ENCODE measurements around the gene HOXB6. TPM values are rescaled to one million over a fixed set of nuclear protein-coding genes. Genes with fewer than 3 reads are reported as not detected.

Gene HOXB6
- polyA plus RNA-seq, 4 donors: 0.45 to 17.5 (median 4.0) TPM

- H3K4me3 ChIP-seq (ENCODE audit: low read depth in 1 of 3, low read length in 3 of 3): peak overlapping the region in 1 of 3 donors; percentile 52
- peaks cover 6 to 99% (median 8%) of the 10 kb centered on the region in 3 donors for H3K27me3 ChIP-seq (ENCODE audit: control insufficient read depth in 3 of 3, insufficient read depth in 3 of 3, low read length in 3 of 3)
- H3K9me3 ChIP-seq (ENCODE audit: control insufficient read depth in 2 of 2, insufficient read depth in 1 of 2, low read depth in 1 of 2, low read length in 1 of 2): peaks cover 0 to 3% of the 10 kb centered on the region in 2 donors
- 9 to 20% (median 15%) methylated on average over 34 of the region's 34 CpGs for WGBS, 3 donors
- peaks cover 0 to 41% (median 2%) of the 10 kb centered on the region in 3 donors for H3K4me1 ChIP-seq (ENCODE audit: control insufficient read depth in 3 of 3, insufficient read depth in 2 of 3, low read depth in 1 of 3, low read length in 2 of 3)
- no peak for FAIRE-seq
- H3K36me3 ChIP-seq (ENCODE audit: control insufficient read depth in 3 of 3, insufficient read depth in 2 of 3, low read depth in 1 of 3, low read length in 3 of 3): peaks cover 0 to 10% (median 0%) of the 10 kb centered on the region in 3 donors
- DNase-seq: no peak
- H3K27ac ChIP-seq (ENCODE audit: low read depth in 1 of 3, low read length in 2 of 3): peak overlapping the region in 2 of 3 donors; percentile 89 to 91
These were observed 18.2 kb downstream of the HOXB6 start for GRCh38 chr17:48586355-48587258.

- no peak overlapping the region for H3K4me3 ChIP-seq (ENCODE audit: low read depth in 1 of 3, low read length in 3 of 3)
- H3K9me3 ChIP-seq (ENCODE audit: control insufficient read depth in 2 of 2, insufficient read depth in 1 of 2, low read depth in 1 of 2, low read length in 1 of 2): peaks cover 0 to 3% of the 10 kb centered on the region in 2 donors
- no peaks in the 10 kb centered on the region for H3K36me3 ChIP-seq (ENCODE audit: control insufficient read depth in 3 of 3, insufficient read depth in 2 of 3, low read depth in 1 of 3, low read length in 3 of 3)
- peaks cover 0 to 31% (median 2%) of the 10 kb centered on the region in 3 donors for H3K4me1 ChIP-seq (ENCODE audit: control insufficient read depth in 3 of 3, insufficient read depth in 2 of 3, low read depth in 1 of 3, low read length in 2 of 3)
- peaks cover 6 to 99% (median 9%) of the 10 kb centered on the region in 3 donors for H3K27me3 ChIP-seq (ENCODE audit: control insufficient read depth in 3 of 3, insufficient read depth in 3 of 3, low read length in 3 of 3)
- WGBS, 3 donors: 14 to 42% (median 31%) methylated on average over 2 of the region's 2 CpGs
- no peak for DNase-seq
- H3K27ac ChIP-seq (ENCODE audit: low read depth in 1 of 3, low read length in 2 of 3): peak overlapping the region in 2 of 3 donors; percentile 12 to 32
- FAIRE-seq: no peak
These were observed 20.5 kb downstream of the HOXB6 start for GRCh38 chr17:48584223-48584741.

- FAIRE-seq: no peak
- Histone ChIP-seq H3K4me1 (ENCODE audit: control insufficient read depth in 3 of 3, insufficient read depth in 2 of 3, low read depth in 1 of 3, low read length in 2 of 3) (peaks cover 0 to 30% (median 2%) of the 10 kb centered on the region in 3 donors), H3K4me3 (ENCODE audit: low read depth in 1 of 3, low read length in 3 of 3) (no peak overlapping the region), H3K27ac (ENCODE audit: low read depth in 1 of 3, low read length in 2 of 3) (peak overlapping the region in 2 of 3 donors; percentile 32 to 98), H3K36me3 (ENCODE audit: control insufficient read depth in 3 of 3, insufficient read depth in 2 of 3, low read depth in 1 of 3, low read length in 3 of 3) (no peaks in the 10 kb centered on the region), H3K9me3 (ENCODE audit: control insufficient read depth in 2 of 2, insufficient read depth in 1 of 2, low read depth in 1 of 2, low read length in 1 of 2) (peaks cover 0 to 3% of the 10 kb centered on the region in 2 donors), H3K27me3 (ENCODE audit: control insufficient read depth in 3 of 3, insufficient read depth in 3 of 3, low read length in 3 of 3) (peaks cover 6 to 99% (median 12%) of the 10 kb centered on the region in 3 donors)
- DNase-seq: no peak
- 23 to 58% (median 37%) methylated on average over 3 of the region's 3 CpGs for WGBS, 3 donors
These were observed 21.0 kb downstream of the HOXB6 start for GRCh38 chr17:48583708-48584222.

GRCh38 chr17:48582750-48583069, 22.1 kb downstream of the HOXB6 start:
- Histone ChIP-seq H3K4me1 (ENCODE audit: control insufficient read depth in 3 of 3, insufficient read depth in 2 of 3, low read depth in 1 of 3, low read length in 2 of 3) (peaks cover 0 to 30% (median 2%) of the 10 kb centered on the region in 3 donors), H3K27ac (ENCODE audit: low read depth in 1 of 3, low read length in 2 of 3) (peak overlapping the region in 2 of 3 donors; percentile 75 to 98), H3K9me3 (ENCODE audit: control insufficient read depth in 2 of 2, insufficient read depth in 1 of 2, low read depth in 1 of 2, low read length in 1 of 2) (peaks cover 0 to 3% of the 10 kb centered on the region in 2 donors), H3K4me3 (ENCODE audit: low read depth in 1 of 3, low read length in 3 of 3) (peak overlapping the region in 1 of 3 donors; percentile 51), H3K27me3 (ENCODE audit: control insufficient read depth in 3 of 3, insufficient read depth in 3 of 3, low read length in 3 of 3) (peaks cover 6 to 97% (median 12%) of the 10 kb centered on the region in 3 donors), H3K36me3 (ENCODE audit: control insufficient read depth in 3 of 3, insufficient read depth in 2 of 3, low read depth in 1 of 3, low read length in 3 of 3) (no peaks in the 10 kb centered on the region)
- WGBS, 3 donors: 17 to 41% (median 22%) methylated on average over 7 of the region's 7 CpGs
- no peak for DNase-seq
- FAIRE-seq: no peak

GRCh38 chr17:48579760-48580554, 24.8 kb downstream of the HOXB6 start:
- DNase-seq (no peak), FAIRE-seq (no peak)
- Histone ChIP-seq H3K27me3 (ENCODE audit: control insufficient read depth in 3 of 3, insufficient read depth in 3 of 3, low read length in 3 of 3) (peaks cover 6 to 96% (median 10%) of the 10 kb centered on the region in 3 donors), H3K9me3 (ENCODE audit: control insufficient read depth in 2 of 2, insufficient read depth in 1 of 2, low read depth in 1 of 2, low read length in 1 of 2) (peaks cover 0 to under 1% of the 10 kb centered on the region in 2 donors), H3K4me1 (ENCODE audit: control insufficient read depth in 3 of 3, insufficient read depth in 2 of 3, low read depth in 1 of 3, low read length in 2 of 3) (peaks cover 0 to 28% (median 2%) of the 10 kb centered on the region in 3 donors), H3K4me3 (ENCODE audit: low read depth in 1 of 3, low read length in 3 of 3) (peak overlapping the region in 1 of 3 donors; percentile 43), H3K36me3 (ENCODE audit: control insufficient read depth in 3 of 3, insufficient read depth in 2 of 3, low read depth in 1 of 3, low read length in 3 of 3) (peaks cover 0 to 10% (median 0%) of the 10 kb centered on the region in 3 donors), H3K27ac (ENCODE audit: low read depth in 1 of 3, low read length in 2 of 3) (peak overlapping the region in 2 of 3 donors; percentile 75 to 98)
- WGBS, 3 donors: 10 to 28% (median 24%) methylated on average over 26 of the region's 26 CpGs

GRCh38 chr17:48579471-48579759, 25.4 kb downstream of the HOXB6 start:
- 24 to 29% (median 28%) methylated on average over 7 of the region's 7 CpGs for WGBS, 3 donors
- H3K4me3 ChIP-seq (ENCODE audit: low read depth in 1 of 3, low read length in 3 of 3): peak overlapping the region in 1 of 3 donors; percentile 43

GRCh38 chr17:48578616-48579470, 25.9 kb downstream of the HOXB6 start:
- H3K4me1 ChIP-seq (ENCODE audit: control insufficient read depth in 3 of 3, insufficient read depth in 2 of 3, low read depth in 1 of 3, low read length in 2 of 3): peaks cover 0 to 30% (median 2%) of the 10 kb centered on the region in 3 donors
- no peaks in the 10 kb centered on the region for H3K9me3 ChIP-seq (ENCODE audit: control insufficient read depth in 2 of 2, insufficient read depth in 1 of 2, low read depth in 1 of 2, low read length in 1 of 2)
- FAIRE-seq (no peak), DNase-seq (no peak)
- H3K27me3 ChIP-seq (ENCODE audit: control insufficient read depth in 3 of 3, insufficient read depth in 3 of 3, low read length in 3 of 3): peaks cover 6 to 96% (median 10%) of the 10 kb centered on the region in 3 donors
- H3K4me3 ChIP-seq (ENCODE audit: low read depth in 1 of 3, low read length in 3 of 3): peak overlapping the region in 2 of 3 donors; percentile 43 to 53
- peaks cover 0 to 12% (median 0%) of the 10 kb centered on the region in 3 donors for H3K36me3 ChIP-seq (ENCODE audit: control insufficient read depth in 3 of 3, insufficient read depth in 2 of 3, low read depth in 1 of 3, low read length in 3 of 3)
- H3K27ac ChIP-seq (ENCODE audit: low read depth in 1 of 3, low read length in 2 of 3): peak overlapping the region in 2 of 3 donors; percentile 75 to 76
- 6 to 17% (median 14%) methylated on average over 43 of the region's 43 CpGs for WGBS, 3 donors

More at GRCh38 chr17:48579471-48579759, 25.4 kb downstream of the HOXB6 start:
- Histone ChIP-seq H3K9me3 (ENCODE audit: control insufficient read depth in 2 of 2, insufficient read depth in 1 of 2, low read depth in 1 of 2, low read length in 1 of 2) (no peaks in the 10 kb centered on the region), H3K36me3 (ENCODE audit: control insufficient read depth in 3 of 3, insufficient read depth in 2 of 3, low read depth in 1 of 3, low read length in 3 of 3) (peaks cover 0 to 10% (median 0%) of the 10 kb centered on the region in 3 donors), H3K4me1 (ENCODE audit: control insufficient read depth in 3 of 3, insufficient read depth in 2 of 3, low read depth in 1 of 3, low read length in 2 of 3) (peaks cover 0 to 26% (median 2%) of the 10 kb centered on the region in 3 donors), H3K27ac (ENCODE audit: low read depth in 1 of 3, low read length in 2 of 3) (peak overlapping the region in 2 of 3 donors; percentile 75 to 76), H3K27me3 (ENCODE audit: control insufficient read depth in 3 of 3, insufficient read depth in 3 of 3, low read length in 3 of 3) (peaks cover 6 to 96% (median 10%) of the 10 kb centered on the region in 3 donors)
- no peak for DNase-seq
- FAIRE-seq: no peak

All from small intestine (tissue), 7 donors.